HG03521 (cell line): Measurements from ENCODE around the gene GRIN3A.
"Not testable (repeated sequence)": the region's sequence is repeated elsewhere in the genome, so short reads cannot be mapped to it uniquely, and the experiment has no call there.

Experiments used
- ATAC-seq: cut with Tn5 transposase; IDR thresholded peaks from one replicate; pipeline ENCODE4 v1.9.1; 2021; ENCODE audit warnings: mild to moderate bottlenecking, moderate library complexity; ENCODE audit not compliant: unreplicated experiment

Gene GRIN3A

DNA sequence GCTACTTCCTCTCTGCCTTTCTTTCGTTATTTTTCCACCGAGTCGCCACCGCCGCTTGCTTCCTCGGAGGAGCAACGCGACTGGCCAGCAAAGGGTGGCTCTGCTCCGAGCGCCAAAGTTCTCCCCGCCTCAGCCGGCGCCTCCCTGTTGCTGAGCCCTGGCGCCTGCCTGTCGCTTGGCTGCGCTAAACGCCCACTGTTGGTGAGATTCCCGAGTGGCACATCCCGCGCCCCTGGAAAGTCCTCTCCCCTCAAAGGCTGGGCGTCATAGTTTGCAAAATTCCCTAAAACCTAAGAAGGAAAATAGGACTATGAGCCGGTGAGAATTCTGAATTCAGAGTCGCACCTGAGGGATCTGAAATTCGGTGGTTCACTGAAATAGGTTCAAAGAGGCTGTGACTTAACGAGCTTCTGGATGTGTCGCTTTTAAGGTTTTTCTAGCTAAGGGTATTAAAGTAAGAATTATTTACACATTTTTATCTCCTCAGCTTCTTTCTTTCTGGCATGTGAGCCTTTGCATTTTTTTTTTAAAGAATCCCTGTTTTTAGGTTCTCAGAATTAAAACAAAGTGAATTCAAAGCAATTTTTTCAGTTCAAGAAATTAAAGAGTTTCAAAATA is at the start of gene GRIN3A:
Gene GRIN3A (minus strand): TSS at position 82 of the 618 bp plus-strand sequence. CDS start 668 bp downstream, outside the sequence.
- no peak for ATAC-seq

DNA sequence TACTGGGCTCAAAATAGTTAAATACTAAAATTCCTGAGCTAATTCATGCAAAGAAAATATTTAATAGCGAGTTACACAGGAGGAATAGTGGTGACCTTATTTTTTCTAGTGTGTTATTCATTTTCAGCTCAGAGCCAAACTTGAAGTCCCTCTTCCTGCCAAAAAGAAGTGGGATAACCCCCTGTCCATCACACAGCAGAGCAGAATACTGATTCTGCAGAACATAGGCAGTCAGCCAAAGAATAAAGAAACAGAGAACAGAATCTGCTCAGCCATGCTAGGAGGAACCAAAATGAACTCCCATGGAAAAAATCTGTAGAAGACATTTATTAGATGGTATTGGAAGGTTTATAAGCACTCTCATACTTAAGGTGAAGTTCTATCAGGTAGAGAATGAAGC is 49.4 kb upstream of the GRIN3A start:
- no peak for ATAC-seq

DNA sequence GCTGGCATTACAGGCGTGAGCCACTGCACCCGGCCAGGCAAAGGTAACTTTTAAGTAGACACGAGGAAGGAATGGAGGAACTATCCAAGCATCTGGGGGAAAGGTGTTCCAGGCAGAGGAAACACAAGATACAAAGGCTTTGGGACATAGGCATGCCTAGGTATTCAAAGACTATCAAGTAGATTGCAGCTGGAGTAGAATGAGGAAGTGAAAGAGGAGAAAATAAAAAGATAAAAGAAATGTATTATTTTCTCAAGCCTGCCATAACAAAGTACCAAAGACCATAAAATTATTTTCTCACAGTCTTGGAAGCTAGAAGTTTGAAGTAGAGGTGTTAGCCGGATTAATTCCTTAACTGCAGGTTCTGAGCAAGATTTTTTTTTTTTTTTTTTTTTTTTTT is 39.9 kb upstream of the GRIN3A start:
- no peak for ATAC-seq

DNA sequence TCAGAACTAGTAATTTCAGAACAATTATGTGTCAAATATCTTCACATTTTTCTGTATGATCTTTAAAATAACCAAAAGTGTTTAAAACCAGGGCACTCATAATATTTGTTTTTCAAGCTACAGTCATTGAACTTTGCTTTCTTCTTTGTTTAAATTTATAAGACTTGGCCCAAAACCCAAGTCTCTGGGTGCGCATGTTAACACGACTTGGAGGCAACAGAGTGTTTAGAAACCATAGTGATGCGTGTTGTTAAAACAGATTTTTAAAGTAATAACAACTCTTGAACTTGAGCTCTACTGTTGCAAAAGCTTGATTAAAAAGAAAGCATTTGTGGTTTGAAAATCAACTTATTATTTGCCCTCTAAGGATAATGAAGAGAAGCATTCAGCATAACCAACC is 26.0 kb upstream of the GRIN3A start:
- ATAC-seq = no peak

DNA sequence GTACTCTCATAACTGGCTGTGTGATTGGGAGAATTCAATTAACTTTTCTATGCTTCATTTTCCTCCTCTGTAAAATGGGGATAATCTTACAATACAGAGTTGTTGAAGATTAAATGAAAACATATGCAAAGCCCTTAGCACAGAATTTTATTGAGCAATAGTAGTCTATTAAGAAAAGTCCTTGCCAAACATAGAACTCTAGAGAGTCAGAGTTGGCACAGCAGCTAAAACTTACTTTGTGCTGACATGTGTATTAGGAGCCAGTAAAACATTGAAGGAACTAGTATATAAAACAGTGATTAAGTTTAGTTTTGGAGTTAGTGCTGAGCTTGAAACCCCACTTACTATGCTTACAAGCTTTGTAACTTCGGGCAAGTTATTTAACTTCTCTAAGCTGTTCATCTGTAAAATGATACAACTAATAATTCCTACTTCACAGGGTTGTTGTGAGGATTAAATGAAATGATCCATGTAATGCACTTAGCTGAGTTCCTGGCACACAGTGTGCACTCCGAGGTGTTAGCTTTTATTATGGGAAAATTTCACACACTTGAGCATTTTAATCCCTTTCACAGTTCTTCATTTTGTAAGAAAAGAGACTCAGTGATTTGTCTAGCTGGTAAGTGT is 20.0 kb upstream of the GRIN3A start:
- ATAC-seq = no peak

DNA sequence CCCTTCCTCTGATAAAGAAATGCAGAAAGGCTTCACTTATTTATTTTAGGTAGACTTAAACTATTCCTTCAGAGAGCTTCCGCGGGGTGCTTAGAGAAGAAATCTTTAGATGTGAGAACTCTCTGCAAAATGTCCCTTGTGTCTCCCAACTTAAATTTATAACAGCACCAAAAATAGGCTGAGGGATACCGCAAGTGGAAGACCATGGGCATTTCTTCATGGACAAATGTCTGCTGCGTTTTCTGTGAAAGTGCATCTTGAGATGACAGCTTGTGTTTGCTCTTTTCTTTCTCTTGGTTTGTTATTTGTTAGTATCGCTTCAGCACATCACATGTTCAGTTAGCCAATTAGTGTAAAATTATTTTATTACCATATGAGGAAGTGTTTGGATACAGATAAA is 15.3 kb upstream of the GRIN3A start:
- no peak for ATAC-seq

DNA sequence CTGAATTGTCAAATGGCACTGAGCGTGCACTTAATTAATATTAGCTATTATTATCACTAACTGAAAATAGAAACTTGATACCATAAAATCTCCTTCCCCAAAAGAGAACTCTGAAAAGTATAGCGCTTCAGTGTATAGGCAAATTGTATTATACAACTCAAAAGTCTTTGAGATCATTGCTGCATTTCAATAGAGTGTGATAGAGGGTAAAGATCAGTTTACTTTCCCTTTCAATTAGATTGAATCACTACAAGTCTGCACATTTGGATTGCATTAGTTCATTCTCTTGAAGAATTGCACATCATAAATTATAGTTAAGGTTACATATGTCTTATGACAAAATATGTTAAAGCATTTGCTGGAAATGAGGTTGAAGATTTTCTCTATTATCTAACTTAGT is 13.4 kb upstream of the GRIN3A start:
- ATAC-seq = no peak

DNA sequence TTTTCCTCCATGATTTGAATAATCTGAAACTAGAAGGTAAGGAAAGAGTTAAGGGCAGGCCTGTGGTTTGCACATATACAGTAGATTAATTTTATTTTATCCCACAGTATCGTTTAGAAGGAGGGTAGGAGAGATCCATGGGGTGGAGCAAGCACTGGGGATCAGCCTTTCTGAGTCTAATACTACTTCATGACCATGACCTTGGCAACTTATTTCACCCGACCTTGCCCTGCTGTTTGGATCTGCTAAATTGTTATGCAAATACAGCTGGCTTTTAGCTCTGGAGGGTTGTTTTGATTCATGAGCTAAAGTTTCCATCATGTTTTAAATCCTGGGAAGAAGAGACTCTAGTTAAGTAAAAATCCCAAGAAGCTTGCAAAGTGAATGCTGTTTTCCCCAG is 864 bp upstream of the GRIN3A start:
- no peak for ATAC-seq

DNA sequence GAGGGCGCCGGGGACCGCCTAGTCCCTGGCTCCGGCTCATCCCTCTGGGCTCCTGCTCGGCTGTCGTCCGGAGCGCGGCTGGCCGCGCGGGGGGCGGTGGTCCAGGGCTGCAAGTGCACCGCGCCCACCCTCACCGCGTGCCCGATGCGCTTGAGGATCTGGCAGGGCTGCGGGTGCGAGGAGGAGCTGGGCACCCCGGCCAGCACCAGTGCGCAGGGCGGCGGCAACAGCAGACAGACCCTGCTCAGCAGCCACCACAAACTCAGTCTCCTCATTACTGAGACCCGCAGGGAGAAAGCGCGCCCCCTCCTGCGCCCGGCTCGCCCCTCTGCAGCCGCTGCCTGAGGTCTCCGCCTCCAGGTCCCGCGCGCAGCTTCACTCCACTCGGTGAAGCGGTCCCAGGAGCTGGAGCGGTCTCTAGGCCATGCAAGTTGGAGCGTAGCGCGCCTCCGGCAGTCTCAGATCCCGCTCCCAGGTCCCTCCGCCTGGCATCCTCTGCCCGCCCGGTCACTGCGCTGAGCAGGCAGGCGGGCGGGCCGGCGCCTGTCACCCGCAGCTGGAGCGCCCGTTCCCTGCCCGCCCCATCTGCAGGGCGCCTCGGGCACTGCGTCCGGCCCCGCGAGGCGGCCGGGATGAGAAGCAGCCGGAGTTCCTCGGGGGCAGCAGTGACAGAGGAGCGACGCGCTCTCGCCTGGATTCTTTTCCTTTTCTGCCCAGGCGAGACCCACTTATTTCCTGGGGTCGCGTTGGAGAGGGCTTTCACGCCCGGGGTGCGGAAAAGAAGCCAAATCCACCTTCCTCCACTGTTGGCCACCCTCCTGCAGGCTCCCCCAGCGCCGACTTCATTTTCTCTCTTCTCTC is 512 bp downstream of the GRIN3A start:
- no peak for ATAC-seq

DNA sequence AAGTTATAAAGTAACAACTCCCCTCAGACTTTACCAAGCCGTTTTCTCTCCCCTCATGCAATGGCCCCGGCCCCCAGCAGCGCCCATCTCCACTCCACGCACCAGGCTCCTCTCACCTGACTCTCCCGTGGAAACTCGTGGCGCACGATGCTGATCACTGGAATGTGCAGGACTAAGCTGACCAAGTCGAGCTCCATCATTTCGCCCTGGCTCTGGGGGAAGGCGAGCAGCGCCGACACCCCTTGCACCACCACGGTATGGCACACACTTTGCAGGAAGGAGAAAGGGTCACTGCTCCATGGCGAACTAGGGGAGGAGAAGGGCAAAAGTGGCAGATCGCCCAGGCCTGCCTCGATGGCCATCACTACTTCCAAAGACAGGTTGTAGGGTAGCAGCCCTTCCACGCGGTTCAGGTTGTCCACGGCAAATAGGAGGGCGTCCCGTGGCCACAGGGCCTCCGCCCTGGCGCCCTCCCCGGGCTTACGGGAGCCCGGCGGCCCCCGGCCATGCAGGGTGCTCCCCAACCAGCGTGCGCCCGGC is 1.2 kb downstream of the GRIN3A start:
- no peak for ATAC-seq

DNA sequence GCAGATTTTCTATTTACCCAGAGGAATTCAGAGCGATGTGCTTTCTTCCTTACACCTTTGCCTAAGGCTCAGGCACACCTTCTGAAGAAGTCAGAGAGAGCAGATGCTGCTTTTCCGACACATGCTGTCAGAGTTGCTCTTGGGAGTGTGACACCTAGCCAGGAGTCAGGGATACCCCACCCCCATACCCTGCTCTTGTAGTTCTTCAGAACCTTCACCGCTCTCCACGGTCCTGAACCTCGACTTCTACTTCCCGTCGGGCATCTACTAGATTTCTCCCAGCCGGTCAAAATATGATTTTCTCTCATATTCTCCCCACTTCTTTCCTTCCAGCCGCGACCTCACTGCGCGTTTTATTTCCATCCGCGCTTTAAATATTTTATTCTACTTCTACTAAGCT is 1.7 kb downstream of the GRIN3A start:
- no peak for ATAC-seq

DNA sequence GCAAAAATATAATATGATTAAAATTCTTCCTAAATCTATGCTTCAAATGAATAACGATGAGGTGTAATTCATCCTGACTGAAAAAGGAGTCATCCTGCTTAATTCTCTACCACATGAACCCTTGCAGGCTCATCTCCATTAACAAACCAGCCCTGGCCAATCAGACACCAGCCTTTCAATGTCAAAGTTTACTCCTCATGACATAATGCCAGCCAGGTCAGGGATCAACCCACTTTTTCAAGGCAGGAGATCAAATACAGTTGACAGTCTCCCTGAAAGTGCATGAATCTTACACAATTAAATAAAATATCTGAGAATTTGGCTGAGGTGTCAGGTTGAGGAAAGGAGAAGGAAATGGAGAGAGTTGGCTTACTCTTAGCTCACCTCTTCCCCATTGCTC is 7.0 kb downstream of the GRIN3A start:
- ATAC-seq = no peak

DNA sequence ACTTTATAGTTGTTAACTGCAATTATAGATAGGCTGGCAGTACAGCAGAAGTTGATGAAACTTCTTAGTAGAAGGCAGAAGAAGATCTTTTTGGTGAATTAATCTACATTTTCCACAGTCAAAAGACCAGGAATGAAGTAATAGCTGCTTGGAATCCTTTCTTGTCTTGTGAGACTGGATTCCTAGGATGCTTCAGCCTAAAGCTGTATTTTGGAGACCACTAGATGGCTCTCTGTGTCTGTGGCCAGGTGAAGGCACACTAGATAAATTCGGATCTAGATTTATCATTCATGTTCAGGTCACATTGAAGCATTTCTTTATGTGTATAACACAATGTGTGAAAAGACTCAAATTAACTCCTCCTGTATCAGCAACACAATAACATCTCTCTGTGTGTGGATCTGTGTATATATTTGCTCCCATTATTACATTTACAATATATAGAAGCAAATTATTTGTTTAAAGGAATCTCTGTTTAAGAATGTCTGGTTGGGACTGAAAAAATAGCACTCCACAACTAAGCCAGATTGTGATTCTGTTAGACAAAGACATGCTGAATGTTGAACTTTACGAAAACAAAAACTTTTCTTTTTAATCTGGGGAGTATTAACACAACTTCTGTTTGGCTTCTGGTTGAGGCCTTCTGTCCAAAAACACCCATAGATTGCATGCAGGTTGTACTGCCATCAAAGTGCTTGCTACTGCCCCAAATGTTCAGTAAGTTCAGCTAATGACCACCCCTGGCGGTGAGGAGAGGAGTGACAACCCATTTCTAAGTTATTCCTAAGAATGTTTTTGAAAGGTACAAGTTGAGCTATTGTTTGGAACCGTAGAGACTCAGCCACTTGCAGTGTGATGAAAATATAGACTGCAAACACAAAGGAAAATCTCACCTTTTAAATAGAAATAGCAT is 10.6 kb downstream of the GRIN3A start:
- peak; percentile 91 for ATAC-seq

DNA sequence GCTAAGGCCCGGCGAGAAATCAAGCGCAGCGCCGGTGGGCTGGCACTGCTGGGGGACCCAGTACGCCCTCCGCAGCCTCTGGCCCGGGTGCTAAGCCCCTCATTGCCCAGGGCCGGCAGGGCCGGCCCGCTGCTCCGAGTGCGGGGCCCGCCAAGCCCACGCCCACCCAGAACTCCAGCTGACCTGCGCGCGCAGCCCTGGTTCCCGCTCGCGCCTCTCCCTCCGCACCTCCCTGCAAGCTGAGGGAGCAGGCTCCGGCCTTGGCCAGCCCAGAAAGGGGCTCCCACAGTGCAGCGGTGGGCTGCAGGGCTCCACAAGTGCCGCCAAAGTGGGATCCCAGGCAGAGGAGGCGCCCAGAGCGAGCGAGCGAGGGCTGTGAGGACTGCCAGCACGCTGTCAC is 14.2 kb downstream of the GRIN3A start:
- ATAC-seq = not testable (repeated sequence)

DNA sequence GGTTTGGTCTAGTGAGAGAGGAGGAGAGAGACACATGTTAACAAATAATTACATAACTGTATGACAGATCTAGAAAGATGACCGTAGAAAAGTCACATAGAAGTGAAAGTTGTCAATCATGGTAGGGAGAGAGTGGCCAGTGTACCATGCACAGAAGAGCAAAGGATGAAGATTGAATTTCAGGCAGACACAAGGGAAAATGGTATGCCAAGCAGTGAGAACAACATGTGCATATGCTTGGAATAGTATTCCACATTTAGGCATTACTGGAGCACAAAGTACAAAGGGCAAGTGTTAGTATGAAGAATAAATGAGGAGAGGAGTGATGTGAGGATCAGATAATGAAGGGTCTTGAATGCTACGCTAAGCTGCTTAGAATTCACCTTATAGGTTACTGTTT is 20.3 kb downstream of the GRIN3A start:
- no peak for ATAC-seq

DNA sequence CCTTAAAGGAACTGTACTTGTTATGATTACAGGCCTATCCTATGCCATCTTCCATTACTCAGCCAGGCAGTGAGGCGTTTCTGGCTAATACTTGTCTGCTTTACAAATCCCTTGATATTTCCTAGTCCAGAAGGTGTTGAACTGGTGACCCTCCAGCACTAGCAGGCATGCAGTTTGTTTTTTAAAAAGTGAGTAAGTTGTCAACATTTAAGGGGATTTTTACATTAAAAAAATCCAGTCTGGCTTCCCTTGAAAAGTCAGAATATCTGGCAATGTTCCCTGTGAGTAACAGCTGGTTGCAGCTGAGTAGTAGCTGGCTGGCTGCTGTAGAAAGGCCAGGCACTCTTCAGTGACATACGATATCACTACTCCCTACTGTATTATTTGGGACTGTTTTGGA is 21.8 kb downstream of the GRIN3A start:
- no peak for ATAC-seq

DNA sequence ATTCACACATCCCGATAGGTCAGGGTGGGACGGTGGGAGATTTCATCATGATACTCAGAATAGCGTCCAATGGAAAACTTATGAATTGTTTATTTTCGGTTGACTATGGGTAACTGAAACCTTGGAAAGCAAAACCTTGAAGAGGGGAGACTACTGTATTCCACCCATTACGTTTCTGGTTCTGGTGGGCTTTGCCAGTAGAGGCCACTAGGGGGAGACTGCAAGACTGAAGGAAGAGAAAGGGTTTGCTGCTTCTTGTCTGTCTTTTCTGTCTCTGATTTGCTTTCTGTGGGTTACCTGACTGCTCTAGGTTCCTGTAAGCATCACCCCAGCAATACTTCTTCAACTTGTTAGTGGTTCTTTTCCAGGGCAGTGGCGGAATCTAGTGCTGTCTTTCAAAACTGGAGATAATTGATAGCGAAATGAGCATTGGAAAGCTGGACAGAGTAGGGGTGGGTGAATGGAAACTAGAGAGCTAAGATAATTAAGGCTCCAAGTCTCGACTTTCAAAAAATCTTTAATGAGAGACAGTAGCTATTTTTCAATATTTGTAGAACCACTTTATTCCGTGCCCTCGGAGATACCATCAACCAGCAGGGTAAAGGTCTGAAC is 27.0 kb downstream of the GRIN3A start:
- no peak for ATAC-seq

DNA sequence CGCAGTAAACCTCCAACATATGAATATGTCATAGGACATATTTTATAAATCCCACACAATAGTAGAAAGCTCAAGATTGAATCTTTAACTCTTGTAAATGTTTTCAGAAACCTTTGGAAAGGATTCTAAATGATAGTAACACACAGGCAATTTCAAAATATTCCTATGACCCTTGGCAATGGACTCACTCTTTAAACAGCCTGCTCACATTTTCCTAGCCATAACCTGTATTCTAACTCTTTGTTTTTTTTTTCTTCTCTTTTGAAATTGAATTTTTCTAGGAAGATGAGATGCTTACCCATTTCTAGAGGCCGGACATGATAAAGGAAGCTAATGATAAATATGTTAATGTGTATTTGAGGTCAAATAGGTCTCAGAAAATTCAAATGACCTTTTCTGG is 29.6 kb downstream of the GRIN3A start:
- no peak for ATAC-seq

DNA sequence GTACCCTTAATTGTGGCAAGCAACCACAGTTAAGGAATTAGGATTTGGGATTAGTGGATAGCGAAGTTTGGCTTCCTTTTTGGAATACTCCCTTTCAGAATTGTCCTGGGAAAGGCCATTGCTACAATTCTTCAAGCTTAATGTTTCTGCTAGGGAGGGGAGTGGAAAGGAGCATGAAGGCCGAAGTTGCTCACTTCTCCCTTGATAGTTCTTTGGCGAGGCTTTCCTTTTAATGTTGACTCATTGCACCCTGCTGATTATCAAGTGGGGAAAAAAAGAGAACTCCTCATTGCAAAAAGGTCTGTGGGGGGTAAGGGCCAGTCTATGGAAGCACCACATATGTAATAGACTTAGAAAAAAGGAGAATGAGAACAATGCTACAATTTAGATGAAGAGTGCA is 30.7 kb downstream of the GRIN3A start:
- no peak for ATAC-seq

DNA sequence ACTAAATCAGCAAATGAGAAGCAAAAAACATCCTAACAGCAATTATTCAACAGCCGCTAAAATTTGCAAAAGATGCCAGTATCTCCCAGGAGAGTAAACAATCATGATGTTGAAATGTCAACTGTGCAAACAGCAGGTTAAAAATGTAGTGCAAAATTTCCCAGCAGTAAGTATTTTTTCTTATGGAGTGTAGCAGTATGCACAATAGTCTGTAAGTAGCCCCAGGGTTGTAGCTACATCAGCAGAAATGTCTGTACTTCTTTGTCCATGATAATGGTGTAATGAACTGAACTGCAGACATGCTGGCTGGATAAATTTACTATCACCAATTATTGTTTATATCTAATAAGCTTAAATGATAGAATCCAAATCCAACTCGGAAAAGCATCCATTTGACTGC is 31.4 kb downstream of the GRIN3A start:
- ATAC-seq = no peak
